ENCODE results near the gene FYN. TPM values are rescaled to one million over a fixed set of nuclear protein-coding genes. Genes with fewer than 3 reads are reported as not detected.
"Not testable (repeated sequence)": the region's sequence is repeated elsewhere in the genome, so short reads cannot be mapped to it uniquely, and the experiment has no call there.

The FYN gene
- total RNA-seq, 1 donor from 2014 or later = 165 TPM

- DNase-seq (ENCODE audit: low read depth) = peak; percentile 79
Measured at GRCh38 chr6:111642463-111643158, 230.6 kb downstream of the FYN start.

GRCh38 chr6:111639266-111639665, 234.0 kb downstream of the FYN start:
- DNase-seq (ENCODE audit: low read depth) = no peak

DNA sequence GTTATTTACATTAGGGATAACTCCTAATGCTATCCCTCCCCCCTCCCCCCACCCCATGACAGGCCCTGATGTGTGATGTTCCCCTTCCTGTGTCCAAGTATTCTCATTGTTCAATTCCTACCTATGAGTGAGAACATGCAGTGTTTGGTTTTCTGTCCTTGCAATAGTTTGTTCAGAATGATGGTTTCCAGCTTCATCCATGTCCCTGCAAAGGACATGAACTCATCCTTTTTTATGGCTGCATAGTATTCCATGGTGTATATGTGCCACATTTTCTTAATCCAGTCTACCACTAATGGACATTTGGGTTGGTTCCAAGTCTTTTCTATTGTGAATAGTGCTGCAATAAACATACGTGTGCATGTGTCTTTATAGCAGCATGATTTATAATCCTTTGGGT, 238.3 kb downstream of the FYN start:
- DNase-seq (ENCODE audit: low read depth) = not testable (repeated sequence)

DNA sequence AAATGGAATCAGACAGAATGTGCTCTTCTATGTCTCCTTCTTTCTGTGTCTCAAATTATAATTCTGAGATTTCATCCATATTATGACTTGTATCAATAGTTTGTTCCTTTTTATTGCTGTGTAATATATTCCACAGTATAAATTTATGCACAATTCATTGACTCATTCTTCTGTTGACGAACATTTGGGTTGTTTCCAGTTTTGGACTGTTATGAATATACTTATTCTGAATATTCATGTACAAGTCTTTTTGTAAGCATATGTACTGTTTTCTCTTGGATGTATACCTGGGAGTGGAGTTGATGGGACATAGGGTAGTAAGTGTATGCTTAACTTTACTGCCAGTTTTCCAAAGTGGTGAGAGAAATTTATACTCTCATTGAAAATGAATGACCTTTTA, 239.4 kb downstream of the FYN start:
- no peak for DNase-seq (ENCODE audit: low read depth)

DNA sequence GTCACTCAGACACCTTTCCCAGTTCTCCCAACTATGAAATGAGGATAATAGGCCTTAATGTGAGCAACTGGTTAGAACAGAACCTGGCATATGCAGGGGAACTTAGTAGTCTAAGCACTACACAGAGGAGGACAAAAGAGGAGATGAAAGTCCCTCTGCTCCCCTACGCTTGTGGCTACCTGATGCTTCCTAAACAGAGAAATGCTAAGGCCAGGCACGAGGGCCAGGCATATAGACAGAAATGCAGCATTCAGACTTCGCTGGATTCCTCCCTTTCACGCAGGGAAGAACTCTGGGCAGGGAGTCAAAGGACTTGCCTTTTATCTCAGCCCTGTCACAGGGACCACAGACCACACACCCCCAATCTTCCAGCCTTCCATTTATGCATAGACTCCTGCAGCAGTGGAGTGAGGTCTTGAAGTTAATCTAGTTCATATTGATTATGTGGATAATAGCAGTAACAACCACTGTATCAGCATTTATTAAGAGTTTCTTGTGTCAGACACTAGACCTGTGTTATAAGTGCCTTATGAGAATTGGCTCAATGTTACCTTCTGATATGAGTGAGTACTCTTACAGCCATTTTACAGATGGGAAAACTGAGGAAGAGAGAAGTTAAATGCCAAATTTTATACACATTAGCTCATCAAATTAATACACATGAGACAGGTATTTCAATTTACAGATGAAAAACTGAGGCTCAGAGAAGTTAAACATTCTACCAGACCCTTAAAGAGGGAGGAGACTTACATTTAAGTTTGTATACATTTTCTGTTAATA, 240.6 kb downstream of the FYN start:
- DNase-seq (ENCODE audit: low read depth) = no peak

DNA sequence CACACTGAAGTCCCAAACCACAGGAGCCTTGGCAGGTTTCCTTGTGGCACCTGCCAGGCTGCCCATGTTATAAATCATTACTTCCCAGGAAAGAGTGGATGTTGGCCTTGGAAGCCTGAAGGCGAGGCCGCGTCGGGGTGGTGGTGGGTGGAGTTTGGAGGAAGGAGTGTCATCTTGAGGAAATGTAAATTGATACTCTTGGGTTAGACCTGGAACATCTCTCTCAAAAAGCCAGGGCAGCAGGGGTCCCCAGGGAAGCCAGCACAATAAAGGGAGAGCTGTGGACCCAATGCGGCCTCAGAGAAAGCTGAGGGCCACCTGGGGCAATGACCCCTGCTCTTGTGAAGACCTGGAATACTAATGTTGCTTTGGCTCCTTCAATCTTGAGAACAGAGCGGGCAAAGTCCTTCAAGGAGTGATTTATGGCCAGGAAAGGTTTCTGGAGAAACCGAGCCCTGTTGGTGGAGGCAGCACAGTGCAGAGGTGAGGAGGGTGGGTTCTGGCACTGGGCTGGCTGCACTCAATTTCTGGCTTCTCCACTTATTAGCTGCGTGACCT, 241.3 kb downstream of the FYN start:
- DNase-seq (ENCODE audit: low read depth) = peak; percentile 82

DNA sequence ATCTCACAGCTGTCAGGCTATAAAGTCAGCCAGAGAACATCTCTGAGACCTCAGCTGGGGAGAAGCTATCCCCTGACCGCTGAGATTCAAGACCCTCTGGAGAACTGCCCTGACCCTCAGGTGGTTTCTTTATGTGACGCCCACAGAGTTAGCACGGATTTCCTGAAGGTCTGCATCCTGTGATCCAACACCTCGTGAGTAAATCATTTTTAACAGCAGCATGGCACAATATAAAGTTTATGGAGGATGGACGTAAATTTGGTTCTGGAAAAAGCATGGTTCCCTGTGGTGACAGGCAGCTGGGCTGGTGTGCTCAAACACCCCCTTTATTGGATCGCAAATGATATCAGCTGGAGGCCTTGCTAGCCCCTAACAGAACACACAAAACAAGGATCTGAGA, 242.2 kb downstream of the FYN start:
- DNase-seq (ENCODE audit: low read depth) = no peak

GRCh38 chr6:111628142-111628850, 245.0 kb downstream of the FYN start:
- DNase-seq (ENCODE audit: low read depth) = peak; percentile 66

- peak; percentile 69 for DNase-seq (ENCODE audit: low read depth)
Measured at GRCh38 chr6:111626441-111626840, 246.8 kb downstream of the FYN start.

DNA sequence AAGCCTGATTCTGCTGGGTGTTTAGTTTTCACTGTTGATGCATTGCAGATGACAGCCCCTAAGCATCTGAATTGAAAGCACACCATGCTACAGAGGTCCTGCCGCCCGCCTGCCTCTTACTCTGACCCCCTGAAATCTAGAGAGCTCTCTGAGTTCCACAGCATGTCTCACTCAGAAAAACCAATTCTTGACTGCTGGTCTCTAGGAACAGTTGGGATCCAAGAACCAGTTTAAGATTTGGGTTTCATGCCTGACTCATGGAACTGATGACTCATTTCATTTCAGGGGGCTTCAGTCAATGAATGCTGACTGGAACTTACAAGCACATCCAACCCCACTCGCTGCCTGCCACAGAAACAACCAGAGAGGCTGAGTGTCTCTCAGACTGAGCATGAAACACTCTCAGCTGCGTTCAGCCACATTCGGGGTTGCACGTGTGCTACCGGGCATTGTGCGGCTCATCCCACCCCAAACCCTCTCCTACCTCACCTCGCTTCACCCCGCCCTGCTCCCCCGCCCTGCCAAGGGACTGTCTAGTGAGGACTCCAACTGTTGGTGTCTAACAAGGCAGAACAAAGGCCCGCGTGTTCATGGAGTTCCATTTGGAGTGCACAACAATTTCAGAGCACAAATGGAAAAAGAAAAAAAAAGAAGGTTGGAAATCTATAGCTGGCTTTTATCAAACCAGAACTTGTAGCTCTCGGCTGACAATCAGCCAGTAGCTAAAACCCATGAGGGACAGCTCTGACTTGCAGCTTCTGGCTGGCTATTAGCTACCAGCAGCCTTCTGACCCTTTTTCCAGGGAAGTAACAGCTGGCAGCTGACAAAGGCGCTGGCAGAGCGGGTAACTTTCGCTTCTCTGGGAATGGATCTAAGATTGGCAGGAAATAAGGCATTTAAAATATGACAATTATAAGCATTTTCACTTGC, 247.5 kb downstream of the FYN start:
- peak; percentile 88 for DNase-seq (ENCODE audit: low read depth)

GRCh38 chr6:111625099-111625416, 248.2 kb downstream of the FYN start:
- DNase-seq (ENCODE audit: low read depth) = no peak

- DNase-seq (ENCODE audit: low read depth) = no peak
Measured at GRCh38 chr6:111624401-111625098, 248.7 kb downstream of the FYN start.

GRCh38 chr6:111623046-111623718, 250.1 kb downstream of the FYN start:
- DNase-seq (ENCODE audit: low read depth) = no peak

- DNase-seq (ENCODE audit: low read depth) = no peak
Measured at GRCh38 chr6:111620169-111620568, 253.1 kb downstream of the FYN start.

DNA sequence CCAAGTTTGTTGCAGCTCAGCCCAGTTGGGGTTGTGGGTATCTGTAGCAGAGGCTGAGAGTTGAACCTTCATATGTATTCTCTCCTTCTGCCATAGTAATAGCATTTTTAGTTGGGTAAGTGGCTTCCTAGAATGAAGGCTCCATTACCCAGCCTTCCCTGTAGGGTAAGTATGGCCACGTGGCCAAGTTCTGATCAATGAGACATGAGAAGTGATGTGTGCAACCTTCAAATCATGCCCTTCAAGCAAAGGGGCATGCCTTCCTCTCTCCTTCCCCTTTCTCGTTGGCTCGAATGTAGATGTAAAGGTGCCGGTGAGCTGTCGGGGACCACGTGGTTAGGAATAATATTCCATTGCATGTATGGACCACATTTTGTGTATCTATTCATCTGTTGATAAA, 254.8 kb downstream of the FYN start:
- DNase-seq (ENCODE audit: low read depth) = no peak

- no peak for DNase-seq (ENCODE audit: low read depth)
Measured at GRCh38 chr6:111617149-111617548, 256.1 kb downstream of the FYN start.

- DNase-seq (ENCODE audit: low read depth) = peak; percentile 66
Measured at GRCh38 chr6:111615916-111616612, 257.2 kb downstream of the FYN start.

DNA sequence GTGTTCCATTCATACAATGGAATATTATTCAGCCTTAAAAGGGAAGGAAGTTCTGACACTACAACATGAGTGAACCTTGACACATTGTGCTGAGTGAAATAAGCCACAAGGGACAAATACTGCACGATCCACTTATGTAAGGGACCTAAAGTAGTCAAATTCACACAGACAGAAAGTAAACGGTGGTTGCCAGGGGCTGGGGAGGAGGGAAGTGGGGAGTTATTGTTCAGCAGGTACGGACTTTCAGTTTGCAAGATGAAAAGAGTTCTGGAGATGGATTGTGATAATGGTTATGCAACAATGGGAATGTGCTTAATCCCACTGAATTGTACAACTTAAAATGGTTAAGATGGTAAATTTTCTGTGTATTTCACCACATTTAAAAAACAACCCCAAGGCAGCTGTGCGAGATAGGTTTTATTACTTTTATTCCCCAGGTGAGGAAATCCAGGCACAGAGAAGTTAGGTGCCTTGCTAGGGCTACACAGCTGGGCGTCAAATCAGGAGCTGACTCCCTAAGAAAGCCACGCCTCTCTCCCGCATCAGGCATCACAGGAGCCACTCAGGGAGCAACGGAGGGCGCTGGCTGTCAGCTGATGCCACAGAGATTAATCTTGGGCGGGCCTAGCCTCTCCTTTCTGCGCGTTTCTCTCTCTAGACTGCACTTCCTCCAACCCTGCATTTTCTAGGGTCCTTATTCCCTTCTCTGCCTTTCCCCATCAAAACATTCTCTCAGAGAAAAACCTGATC, 258.2 kb downstream of the FYN start:
- no peak for DNase-seq (ENCODE audit: low read depth)

Measured in myocyte (in vitro differentiated cells).